Brain microvascular endothelial cell (primary cell): Measurements from ENCODE around the gene WWOX.

Experiments
- DNase-seq: peaks from one replicate; pipeline ENCODE4 v3.0.0-alpha.2; 2020
- H3K27ac ChIP-seq: fragments of 250-450 bp; sonication (Bioruptor Pico); 2 replicates; pipeline ENCODE4 v1.5.1; 2020; ENCODE audit warnings: mild to moderate bottlenecking, moderate library complexity
- H3K27me3 ChIP-seq: fragments of 250-450 bp; sonication (Bioruptor Pico); replicated peaks from 2 replicates; pipeline ENCODE4 v1.5.1; 2020; ENCODE audit warnings: mild to moderate bottlenecking
- H3K36me3 ChIP-seq: fragments of 250-450 bp; sonication (Bioruptor Pico); replicated peaks from 2 replicates; pipeline ENCODE4 v1.5.1; 2020; ENCODE audit warnings: mild to moderate bottlenecking
- H3K4me3 ChIP-seq: 2 replicates; pipeline ENCODE4 v1.5.1; 2011; ENCODE audit warnings: low read depth, mild to moderate bottlenecking, control low read depth, low read length, moderate library complexity
- CTCF ChIP-seq: IDR thresholded peaks from 2 replicates; pipeline ENCODE4 v1.5.1; 2011; ENCODE audit warnings: low read depth, mild to moderate bottlenecking, moderate library complexity, low read length, control low read depth, inconsistent platforms; ENCODE audit errors: missing control alignments
- in situ Hi-C: cut with HindIII; loops from 2 replicates; pipeline ENCODE4 v1.10.0; 2017; ENCODE audit warnings: low sequenced_read_pairs, low pct_ligation_motif_present

Gene WWOX

GRCh38 chr16:79201436-79201835 is 1102.0 kb downstream of the WWOX start:
- no peak for DNase-seq
- Histone ChIP-seq H3K27ac (no peak overlapping the region), H3K27me3 (no peaks in the 10 kb centered on the region), H3K36me3 (no peaks in the 10 kb centered on the region), H3K4me3 (no peak overlapping the region)
- no peak for TF ChIP-seq CTCF
- in situ Hi-C loops, result no loop called here

- no peak for TF ChIP-seq CTCF
- Histone ChIP-seq H3K4me3 (no peak overlapping the region), H3K36me3 (no peaks in the 10 kb centered on the region), H3K27ac (no peak overlapping the region), H3K27me3 (no peaks in the 10 kb centered on the region)
- in situ Hi-C loops, result no loop called here
- no peak for DNase-seq
Observed at GRCh38 chr16:79202977-79203376, 1103.5 kb downstream of the WWOX start.

GRCh38 chr16:79204486-79204885 is 1105.0 kb downstream of the WWOX start:
- no peak for DNase-seq
- no peak for TF ChIP-seq CTCF
- H3K4me3 ChIP-seq, result no peak overlapping the region
- in situ Hi-C loops, result no loop called here
- no peaks in the 10 kb centered on the region for H3K36me3 ChIP-seq
- no peak overlapping the region for H3K27ac ChIP-seq
- no peaks in the 10 kb centered on the region for H3K27me3 ChIP-seq

- in situ Hi-C loops, result no loop called here
- Histone ChIP-seq H3K27me3 (no peaks in the 10 kb centered on the region), H3K27ac (no peak overlapping the region), H3K4me3 (no peak overlapping the region), H3K36me3 (no peaks in the 10 kb centered on the region)
- TF ChIP-seq CTCF, result no peak
- DNase-seq, result no peak
Observed at GRCh38 chr16:79206889-79207288, 1107.4 kb downstream of the WWOX start.

- DNase-seq, result no peak
- H3K4me3 ChIP-seq, result no peak overlapping the region
- in situ Hi-C loops, result no loop called here
- no peaks in the 10 kb centered on the region for H3K27me3 ChIP-seq
- no peaks in the 10 kb centered on the region for H3K36me3 ChIP-seq
- no peak for TF ChIP-seq CTCF
- H3K27ac ChIP-seq, result no peak overlapping the region
Observed at GRCh38 chr16:79209308-79209707, 1109.9 kb downstream of the WWOX start.

- no peaks in the 10 kb centered on the region for H3K36me3 ChIP-seq
- no peak overlapping the region for H3K27ac ChIP-seq
- TF ChIP-seq CTCF, result no peak
- no peak overlapping the region for H3K4me3 ChIP-seq
- no peak for DNase-seq
- in situ Hi-C loops, result no loop called here
- no peaks in the 10 kb centered on the region for H3K27me3 ChIP-seq
Observed at GRCh38 chr16:79210607-79211006, 1111.2 kb downstream of the WWOX start.
